ENCODE results near the gene ZNF557. TPM values are rescaled to one million over a fixed set of nuclear protein-coding genes. Genes with fewer than 3 reads are reported as not detected.
"Not testable (repeated sequence)": the region's sequence is repeated elsewhere in the genome, so short reads cannot be mapped to it uniquely, and the experiment has no call there.

ZNF557 gene
- total RNA-seq (20.8 TPM), polyA plus RNA-seq (2.4 TPM)

DNA sequence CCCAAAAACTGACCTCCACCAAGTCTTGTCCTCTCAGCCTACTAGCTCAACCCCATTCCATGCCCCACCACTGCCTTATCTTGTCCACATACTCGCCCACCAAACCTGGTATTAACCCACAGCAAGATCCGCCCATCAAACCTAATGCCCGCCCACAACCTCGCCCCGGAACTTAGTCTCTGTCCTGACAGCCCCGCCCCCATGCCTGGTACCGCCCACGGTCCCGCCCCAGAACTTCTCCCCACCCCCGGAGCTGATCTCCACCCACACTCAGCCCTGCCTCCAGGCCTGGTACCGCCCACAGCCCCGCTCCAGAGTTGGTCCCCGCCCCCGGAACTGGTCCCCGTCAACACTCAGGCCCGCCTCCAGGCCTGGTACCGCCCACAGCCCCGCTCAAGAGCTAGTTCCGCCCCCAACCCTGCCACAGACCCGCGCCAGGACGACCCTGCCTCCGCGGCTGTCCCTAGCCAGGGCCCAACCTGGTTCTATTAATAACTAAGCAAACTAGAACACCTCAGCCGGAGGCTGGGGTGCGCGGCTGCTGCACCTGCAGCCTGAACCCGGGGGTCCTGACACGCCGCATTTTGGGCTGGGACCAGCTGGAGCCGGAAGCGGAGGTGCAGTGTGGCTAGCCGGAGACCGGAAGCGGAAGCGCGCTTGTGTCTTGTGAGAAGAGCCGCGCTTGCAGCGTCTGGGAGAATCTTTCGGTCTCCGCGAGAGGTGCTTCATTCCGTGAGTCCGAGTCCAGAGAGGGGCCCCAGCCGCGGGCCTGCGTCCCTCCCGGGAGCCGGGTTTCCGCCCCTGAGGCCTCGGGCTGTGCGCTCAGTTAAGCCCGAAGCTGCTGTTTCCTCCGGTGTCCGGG is at the start of gene ZNF557:
ZNF557 (plus strand) TSS at position 662 of the 862 bp plus-strand sequence. CDS start 5,372 bp downstream, outside the sequence.
- Histone ChIP-seq H3K4me1 (ENCODE audit: insufficient read depth) (no peaks in the 10 kb centered on the region), H3K4me3 (ENCODE audit: low read depth, low read length) (peak within 1 kb of the TSS; percentile 97), H3K36me3 (ENCODE audit: insufficient read depth) (peaks cover 12% of the 10 kb centered on the region), H3K27ac (ENCODE audit: low read depth) (peak within 1 kb of the TSS; percentile 15)
- WGBS = under 1% methylated on average over 56 of the region's 56 CpGs
- DNase-seq (ENCODE audit: extremely low spot score) = peak; percentile 92

- DNase-seq (ENCODE audit: extremely low spot score); H3K27ac ChIP-seq (ENCODE audit: low read depth); H3K36me3 ChIP-seq (ENCODE audit: insufficient read depth); H3K4me1 ChIP-seq (ENCODE audit: insufficient read depth); H3K4me3 ChIP-seq (ENCODE audit: low read depth, low read length): not testable (repeated sequence)
- no CpG with 5 or more reads among the region's 6 CpGs for WGBS
Measured at GRCh38 chr19:7021331-7021730, 48.2 kb upstream of the ZNF557 start, which contains the start of gene MBD3L2B. TSS of gene MBD3L2B (minus strand) at chr19:7021431. CDS start at chr19:7021397, 34 bp downstream.

DNA sequence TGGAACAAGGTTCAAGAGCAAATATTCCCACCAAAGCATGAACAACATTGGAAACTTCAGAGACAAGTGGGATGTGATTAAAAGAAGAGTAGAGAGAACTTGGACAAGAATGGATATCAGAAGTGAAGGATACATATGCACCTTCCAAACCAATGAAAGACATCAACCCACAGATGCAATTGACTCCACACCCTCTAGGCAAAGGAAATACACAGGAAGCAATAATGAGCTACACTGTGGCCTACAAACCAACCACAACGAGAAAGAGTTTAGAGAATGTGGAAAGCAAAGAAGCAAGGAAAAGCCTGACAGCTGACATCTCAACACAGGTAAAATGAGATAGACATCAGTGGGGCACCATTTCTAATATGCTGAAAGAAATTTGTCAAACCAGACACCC is 40.7 kb upstream of the ZNF557 start:
- not testable (repeated sequence) for H3K4me1 ChIP-seq (ENCODE audit: insufficient read depth)
- no CpG with 5 or more reads among the region's 1 CpG for WGBS

DNA sequence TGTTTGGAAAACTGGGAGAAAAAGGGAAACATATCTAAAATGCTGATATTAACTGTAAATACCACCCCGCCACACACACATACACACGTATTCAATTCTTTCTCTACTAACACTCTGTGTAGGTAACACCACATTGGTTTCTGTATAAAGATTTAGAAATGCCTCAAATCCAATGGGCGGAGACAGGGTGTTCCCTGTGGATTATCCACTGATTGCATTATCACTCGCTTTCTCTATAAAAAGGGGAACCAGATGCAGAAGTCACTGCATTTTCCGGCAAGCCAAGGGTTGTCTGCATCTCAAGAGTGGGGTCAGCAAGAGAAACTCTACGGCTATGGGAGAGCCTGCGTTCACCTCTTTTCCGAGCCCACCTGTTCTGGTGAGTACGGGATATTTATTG is 39.2 kb upstream of the ZNF557 start, which contains the start of gene MBD3L5:
MBD3L5 (plus strand) TSS at position 301 of the 400 bp plus-strand sequence; CDS start at position 335, 34 bp downstream.
- H3K36me3 ChIP-seq (ENCODE audit: insufficient read depth); H3K4me1 ChIP-seq (ENCODE audit: insufficient read depth); H3K27ac ChIP-seq (ENCODE audit: low read depth); DNase-seq (ENCODE audit: extremely low spot score); H3K4me3 ChIP-seq (ENCODE audit: low read depth, low read length): not testable (repeated sequence)
- WGBS = no CpG with 5 or more reads among the region's 9 CpGs

More for the DNA sequence above, 40.7 kb upstream of the ZNF557 start:
- DNase-seq (ENCODE audit: extremely low spot score); H3K27ac ChIP-seq (ENCODE audit: low read depth); H3K36me3 ChIP-seq (ENCODE audit: insufficient read depth); H3K4me3 ChIP-seq (ENCODE audit: low read depth, low read length): not testable (repeated sequence)

DNA sequence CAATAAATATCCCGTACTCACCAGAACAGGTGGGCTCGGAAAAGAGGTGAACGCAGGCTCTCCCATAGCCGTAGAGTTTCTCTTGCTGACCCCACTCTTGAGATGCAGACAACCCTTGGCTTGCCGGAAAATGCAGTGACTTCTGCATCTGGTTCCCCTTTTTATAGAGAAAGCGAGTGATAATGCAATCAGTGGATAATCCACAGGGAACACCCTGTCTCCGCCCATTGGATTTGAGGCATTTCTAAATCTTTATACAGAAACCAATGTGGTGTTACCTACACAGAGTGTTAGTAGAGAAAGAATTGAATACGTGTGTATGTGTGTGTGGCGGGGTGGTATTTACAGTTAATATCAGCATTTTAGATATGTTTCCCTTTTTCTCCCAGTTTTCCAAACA is 29.4 kb upstream of the ZNF557 start, which contains the start of gene MBD3L4:
MBD3L4 (minus strand) TSS at position 101 of the 400 bp plus-strand sequence; CDS start at position 66, 35 bp downstream.
- DNase-seq (ENCODE audit: extremely low spot score); H3K4me1 ChIP-seq (ENCODE audit: insufficient read depth); H3K36me3 ChIP-seq (ENCODE audit: insufficient read depth); H3K27ac ChIP-seq (ENCODE audit: low read depth); H3K4me3 ChIP-seq (ENCODE audit: low read depth, low read length): not testable (repeated sequence)
- WGBS = no CpG with 5 or more reads among the region's 9 CpGs

- WGBS = no CpG with 5 or more reads among the region's 2 CpGs
- not testable (repeated sequence) for H3K27ac ChIP-seq (ENCODE audit: low read depth); H3K4me1 ChIP-seq (ENCODE audit: insufficient read depth); DNase-seq (ENCODE audit: extremely low spot score); H3K36me3 ChIP-seq (ENCODE audit: insufficient read depth); H3K4me3 ChIP-seq (ENCODE audit: low read depth, low read length)
Measured at GRCh38 chr19:7041563-7041962, 27.9 kb upstream of the ZNF557 start.

DNA sequence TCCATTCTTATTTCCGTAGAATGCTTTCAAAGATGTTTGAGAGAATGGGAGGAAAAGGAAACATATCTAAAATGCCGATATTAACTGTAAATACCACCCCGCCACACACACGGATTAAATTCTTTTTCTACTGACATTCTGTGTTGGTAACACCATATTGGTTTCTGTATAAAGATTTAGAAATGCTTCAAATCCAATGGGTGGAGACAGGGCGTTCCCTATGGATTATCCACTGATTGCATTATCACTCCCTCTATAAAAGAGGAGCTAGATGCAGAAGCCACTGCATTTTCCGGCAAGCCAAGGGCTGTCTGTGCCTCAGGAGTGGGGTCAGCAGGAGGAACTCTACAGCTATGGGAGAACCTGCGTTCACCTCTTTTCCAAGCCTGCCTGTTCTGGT is 20.5 kb upstream of the ZNF557 start, which contains the start of gene MBD3L2:
MBD3L2 (plus strand) TSS at position 301 of the 400 bp plus-strand sequence; CDS start at position 354, 53 bp downstream.
- H3K4me3 ChIP-seq (ENCODE audit: low read depth, low read length); H3K36me3 ChIP-seq (ENCODE audit: insufficient read depth); H3K27ac ChIP-seq (ENCODE audit: low read depth); DNase-seq (ENCODE audit: extremely low spot score); H3K4me1 ChIP-seq (ENCODE audit: insufficient read depth): not testable (repeated sequence)
- no CpG with 5 or more reads among the region's 7 CpGs for WGBS

DNA sequence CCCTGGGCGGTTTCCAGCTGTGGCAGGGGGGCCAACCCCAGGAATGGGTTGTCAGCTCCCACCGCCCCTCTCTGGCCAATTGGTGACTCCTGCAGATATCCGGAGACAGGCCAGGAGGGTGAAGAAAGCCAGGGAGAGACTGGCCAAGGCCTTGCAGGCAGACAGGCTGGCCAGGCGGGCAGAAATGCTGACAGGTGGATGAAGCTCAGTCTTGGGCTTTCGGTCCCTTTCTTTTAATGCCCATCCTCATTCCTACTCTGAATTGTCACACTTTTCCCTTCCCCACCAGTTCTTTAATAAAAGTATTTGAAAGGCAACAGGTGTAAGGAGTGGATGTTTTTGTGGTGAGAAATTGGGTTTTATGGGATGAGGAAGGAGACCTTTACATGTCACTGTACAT is 18.1 kb upstream of the ZNF557 start:
- WGBS = 94% methylated on average over 2 of the region's 5 CpGs
- H3K4me3 ChIP-seq (ENCODE audit: low read depth, low read length); H3K36me3 ChIP-seq (ENCODE audit: insufficient read depth); DNase-seq (ENCODE audit: extremely low spot score); H3K4me1 ChIP-seq (ENCODE audit: insufficient read depth); H3K27ac ChIP-seq (ENCODE audit: low read depth): not testable (repeated sequence)

DNA sequence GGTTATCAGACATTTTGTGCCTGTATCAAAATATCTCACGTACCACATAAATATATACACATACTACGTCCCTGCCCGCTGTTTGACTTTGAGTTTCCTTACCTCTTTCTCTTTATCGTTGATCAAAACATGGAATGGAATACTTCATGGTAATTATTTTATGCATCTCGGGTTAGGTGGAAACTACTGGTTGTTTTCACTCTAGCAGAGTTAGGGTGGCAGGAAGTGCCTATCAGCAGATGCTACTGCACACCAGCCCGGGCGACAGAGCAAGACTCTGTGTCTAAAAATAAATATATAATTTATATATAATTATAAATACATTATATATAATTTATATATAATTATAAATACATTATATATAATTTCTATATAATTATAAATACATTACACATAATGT is 16.6 kb upstream of the ZNF557 start:
- not testable (repeated sequence) for H3K36me3 ChIP-seq (ENCODE audit: insufficient read depth); H3K27ac ChIP-seq (ENCODE audit: low read depth); H3K4me3 ChIP-seq (ENCODE audit: low read depth, low read length); H3K4me1 ChIP-seq (ENCODE audit: insufficient read depth); DNase-seq (ENCODE audit: extremely low spot score)
- 86% methylated on average over 7 of the region's 7 CpGs for WGBS

DNA sequence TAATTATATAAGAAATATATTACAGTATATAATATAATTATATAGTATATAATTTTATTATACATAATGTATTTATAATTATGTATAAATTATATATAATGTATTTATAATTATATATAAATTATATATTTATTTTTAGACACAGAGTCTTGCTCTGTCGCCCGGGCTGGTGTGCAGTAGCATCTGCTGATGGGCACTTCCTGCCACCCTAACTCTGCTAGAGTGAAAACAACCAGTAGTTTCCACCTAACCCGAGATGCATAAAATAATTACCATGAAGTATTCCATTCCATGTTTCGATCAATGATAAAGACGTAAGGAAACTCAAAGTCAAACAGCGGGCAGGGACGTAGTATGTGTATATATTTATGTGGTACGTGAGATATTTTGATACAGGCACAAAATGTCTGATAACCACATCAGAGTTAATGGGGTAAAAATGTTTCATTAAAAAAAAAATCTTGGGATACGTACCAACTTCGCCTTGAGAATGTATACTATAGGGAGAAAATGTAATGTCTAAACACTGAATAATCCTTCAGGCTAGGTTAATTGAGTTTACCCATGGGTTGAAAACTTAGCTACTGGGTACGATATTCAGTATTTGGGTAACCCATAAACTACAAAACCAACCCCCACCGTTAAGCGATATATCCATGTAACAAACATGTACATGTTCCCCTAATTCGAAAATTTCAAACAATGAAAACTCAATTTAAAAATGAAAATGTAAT is 14.7 kb upstream of the ZNF557 start:
- not testable (repeated sequence) for H3K27ac ChIP-seq (ENCODE audit: low read depth); H3K4me1 ChIP-seq (ENCODE audit: insufficient read depth); DNase-seq (ENCODE audit: extremely low spot score); H3K4me3 ChIP-seq (ENCODE audit: low read depth, low read length); H3K36me3 ChIP-seq (ENCODE audit: insufficient read depth)
- WGBS = 97% methylated on average over 12 of the region's 14 CpGs

DNA sequence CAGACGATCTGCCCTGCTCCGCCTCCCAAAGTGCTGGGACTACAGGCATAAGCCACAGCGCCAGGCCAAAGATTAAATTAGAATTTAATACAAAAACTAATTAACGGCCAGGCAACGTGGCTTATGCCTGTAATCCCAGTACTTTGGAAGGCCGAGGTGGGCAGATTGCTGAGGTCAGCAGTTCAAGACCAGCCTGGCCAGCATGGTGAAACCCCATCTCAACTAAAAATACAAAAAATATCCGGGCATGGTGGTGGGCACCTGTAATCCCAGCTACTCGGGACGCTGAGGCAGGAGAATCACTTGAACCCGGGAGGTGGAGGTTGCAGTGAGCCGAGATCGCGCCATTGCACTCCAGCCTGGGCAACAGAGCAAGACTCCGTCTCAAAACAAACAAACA is 13.8 kb upstream of the ZNF557 start:
- WGBS = 92% methylated on average over 12 of the region's 14 CpGs
- DNase-seq (ENCODE audit: extremely low spot score); H3K4me3 ChIP-seq (ENCODE audit: low read depth, low read length); H3K36me3 ChIP-seq (ENCODE audit: insufficient read depth); H3K4me1 ChIP-seq (ENCODE audit: insufficient read depth); H3K27ac ChIP-seq (ENCODE audit: low read depth): not testable (repeated sequence)

DNA sequence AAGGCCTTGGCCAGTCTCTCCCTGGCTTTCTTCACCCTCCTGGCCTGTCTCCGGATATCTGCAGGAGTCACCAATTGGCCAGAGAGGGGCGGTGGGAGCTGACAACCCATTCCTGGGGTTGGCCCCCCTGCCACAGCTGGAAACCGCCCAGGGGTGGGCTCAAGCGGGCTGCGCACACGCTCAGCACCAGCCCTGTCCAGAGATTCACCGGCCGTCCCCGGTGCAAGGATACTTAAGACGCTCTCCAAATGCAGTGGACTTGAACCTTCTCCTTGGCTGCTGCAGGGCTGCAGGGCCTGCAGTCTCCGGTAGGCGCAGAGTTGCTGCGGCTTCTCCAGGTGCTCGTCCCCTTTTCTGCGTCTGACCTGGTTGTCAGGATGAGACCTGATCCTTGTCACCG is 13.1 kb upstream of the ZNF557 start:
- not testable (repeated sequence) for DNase-seq (ENCODE audit: extremely low spot score); H3K4me3 ChIP-seq (ENCODE audit: low read depth, low read length); H3K4me1 ChIP-seq (ENCODE audit: insufficient read depth); H3K27ac ChIP-seq (ENCODE audit: low read depth); H3K36me3 ChIP-seq (ENCODE audit: insufficient read depth)
- 87% methylated on average over 8 of the region's 16 CpGs for WGBS

DNA sequence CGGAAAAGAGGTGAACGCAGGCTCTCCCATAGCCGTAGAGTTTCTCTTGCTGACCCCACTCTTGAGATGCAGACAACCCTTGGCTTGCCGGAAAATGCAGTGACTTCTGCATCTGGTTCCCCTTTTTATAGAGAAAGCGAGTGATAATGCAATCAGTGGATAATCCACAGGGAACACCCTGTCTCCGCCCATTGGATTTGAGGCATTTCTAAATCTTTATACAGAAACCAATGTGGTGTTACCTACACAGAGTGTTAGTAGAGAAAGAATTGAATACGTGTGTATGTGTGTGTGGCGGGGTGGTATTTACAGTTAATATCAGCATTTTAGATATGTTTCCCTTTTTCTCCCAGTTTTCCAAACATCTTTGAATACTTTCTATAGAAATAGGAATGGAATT is 10.9 kb upstream of the ZNF557 start, which contains the start of gene MBD3L3:
MBD3L3 (minus strand) TSS at position 101 of the 400 bp plus-strand sequence; CDS start at position 30, 71 bp downstream.
- not testable (repeated sequence) for H3K4me3 ChIP-seq (ENCODE audit: low read depth, low read length); H3K36me3 ChIP-seq (ENCODE audit: insufficient read depth); DNase-seq (ENCODE audit: extremely low spot score); H3K27ac ChIP-seq (ENCODE audit: low read depth); H3K4me1 ChIP-seq (ENCODE audit: insufficient read depth)
- no CpG with 5 or more reads among the region's 8 CpGs for WGBS
